Calu3 (cell line): ENCODE measurements around the gene CDH11. TPM values are rescaled to one million over a fixed set of nuclear protein-coding genes. Genes with fewer than 3 reads are reported as not detected.

Experiments used
- BruUV-seq: library from RNA; stranded (reverse); fragments of 400-500 nt; replicated peaks from 2 replicates; lab custom pipeline; 2021; lab: Mats Ljungman, UMichigan
- CTCF ChIA-PET: fragments of 300-600 bp; sonication (Branson Sonifier 250); formaldehyde crosslinking; loops from one replicate; lab custom pipeline; 2022; ENCODE audit warnings: antibody characterized with exemption; lab: Charles Lee
- DNase-seq: peaks from one replicate; pipeline ENCODE4 v3.0.0; 2022
- H3K27ac Mint-ChIP-seq: one replicate; pipeline ENCODE4 v1.8.0; 2022; ENCODE audit warnings: mixed read lengths; ENCODE audit not compliant: unreplicated experiment
- H3K27me3 Mint-ChIP-seq: one replicate; pipeline ENCODE4 v1.8.0; 2022; ENCODE audit warnings: mixed read lengths; ENCODE audit not compliant: unreplicated experiment
- H3K36me3 Mint-ChIP-seq: one replicate; pipeline ENCODE4 v1.8.0; 2022; ENCODE audit warnings: mild to moderate bottlenecking, moderate library complexity, mixed read lengths; ENCODE audit not compliant: insufficient read depth, unreplicated experiment
- H3K4me1 Mint-ChIP-seq: one replicate; pipeline ENCODE4 v1.8.0; 2022; ENCODE audit warnings: mild to moderate bottlenecking, low read depth, mixed read lengths; ENCODE audit not compliant: unreplicated experiment
- H3K4me3 Mint-ChIP-seq: one replicate; pipeline ENCODE4 v1.8.0; 2022; ENCODE audit warnings: mild to moderate bottlenecking, low read depth, moderate library complexity, mixed read lengths; ENCODE audit not compliant: unreplicated experiment
- H3K9me3 Mint-ChIP-seq: one replicate; pipeline ENCODE4 v1.8.0; 2022; ENCODE audit warnings: low read depth, mixed read lengths; ENCODE audit not compliant: unreplicated experiment
- intact Hi-C: fragments of 100-400 bp; cut with micrococcal nuclease; formaldehyde crosslinking; loops from one replicate; pipeline ENCODE4 v1.10.0; 2022; ENCODE audit not compliant: unreplicated experiment
- total RNA-seq: library from RNA; stranded (reverse); gene quantifications from 2 replicates; pipeline ENCODE4 v1.2.3, GENCODE V29; 2022
- TF ChIP-seq, protein P1 (sequence below): fragments of 200-600 bp; IDR thresholded peaks from one replicate; pipeline ENCODE4 v1.8.0; 2022; ENCODE audit warnings: antibody characterized with exemption; ENCODE audit not compliant: unreplicated experiment

Gene CDH11
- total RNA-seq, 1 experiment from 2014 or later, result not detected

GRCh38 chr16:64900517-64900916, 221.3 kb downstream of the CDH11 start:
- no peak overlapping the region for H3K4me3 Mint-ChIP-seq
- peaks cover 4% of the 10 kb centered on the region for H3K36me3 Mint-ChIP-seq
- H3K27me3 Mint-ChIP-seq, result no peaks in the 10 kb centered on the region
- H3K9me3 Mint-ChIP-seq, result peaks cover 33% of the 10 kb centered on the region
- H3K4me1 Mint-ChIP-seq, result no peaks in the 10 kb centered on the region
- TF ChIP-seq, protein P1, sequence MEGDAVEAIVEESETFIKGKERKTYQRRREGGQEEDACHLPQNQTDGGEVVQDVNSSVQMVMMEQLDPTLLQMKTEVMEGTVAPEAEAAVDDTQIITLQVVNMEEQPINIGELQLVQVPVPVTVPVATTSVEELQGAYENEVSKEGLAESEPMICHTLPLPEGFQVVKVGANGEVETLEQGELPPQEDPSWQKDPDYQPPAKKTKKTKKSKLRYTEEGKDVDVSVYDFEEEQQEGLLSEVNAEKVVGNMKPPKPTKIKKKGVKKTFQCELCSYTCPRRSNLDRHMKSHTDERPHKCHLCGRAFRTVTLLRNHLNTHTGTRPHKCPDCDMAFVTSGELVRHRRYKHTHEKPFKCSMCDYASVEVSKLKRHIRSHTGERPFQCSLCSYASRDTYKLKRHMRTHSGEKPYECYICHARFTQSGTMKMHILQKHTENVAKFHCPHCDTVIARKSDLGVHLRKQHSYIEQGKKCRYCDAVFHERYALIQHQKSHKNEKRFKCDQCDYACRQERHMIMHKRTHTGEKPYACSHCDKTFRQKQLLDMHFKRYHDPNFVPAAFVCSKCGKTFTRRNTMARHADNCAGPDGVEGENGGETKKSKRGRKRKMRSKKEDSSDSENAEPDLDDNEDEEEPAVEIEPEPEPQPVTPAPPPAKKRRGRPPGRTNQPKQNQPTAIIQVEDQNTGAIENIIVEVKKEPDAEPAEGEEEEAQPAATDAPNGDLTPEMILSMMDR, result no peak
- BruUV-seq, result no TSS peak
- DNase-seq, result no peak
- CTCF ChIA-PET, result no interaction called here
- intact Hi-C loops, result no loop called here
- H3K27ac Mint-ChIP-seq, result no peak overlapping the region

DNA sequence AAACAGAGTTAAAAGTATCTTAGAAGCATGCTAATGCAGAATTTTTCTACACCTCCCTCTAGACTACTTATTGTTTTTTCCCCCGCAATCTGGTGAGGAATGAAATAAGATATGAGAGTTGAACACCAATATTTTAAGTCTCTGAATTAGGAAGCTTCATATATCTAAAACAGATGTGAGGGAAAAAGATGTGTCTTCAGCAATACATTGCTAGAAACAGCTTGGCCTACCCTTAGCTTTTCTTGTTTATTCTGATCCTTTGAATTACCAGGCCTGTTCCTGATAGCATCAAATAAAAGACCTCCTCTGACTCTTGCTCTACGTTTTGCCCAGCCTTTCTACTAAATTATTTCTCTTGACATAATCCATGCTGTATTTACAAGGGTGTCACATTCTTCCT, 221.8 kb downstream of the CDH11 start:
- CTCF ChIA-PET, result no interaction called here
- H3K36me3 Mint-ChIP-seq, result peaks cover 4% of the 10 kb centered on the region

GRCh38 chr16:64898159-64898558, 223.7 kb downstream of the CDH11 start:
- Mint-ChIP-seq H3K4me1 (no peaks in the 10 kb centered on the region), H3K4me3 (no peak overlapping the region), H3K9me3 (peaks cover 32% of the 10 kb centered on the region), H3K36me3 (no peaks in the 10 kb centered on the region), H3K27ac (no peak overlapping the region), H3K27me3 (no peaks in the 10 kb centered on the region)
- TF ChIP-seq, protein P1, result no peak
- BruUV-seq, result no TSS peak
- CTCF ChIA-PET, result interaction anchor here (0.7 kb wide), 1 partner anchor 137 kb away, joined by 3 read pairs; no protein-coding TSS in a partner anchor
- DNase-seq, result no peak
- intact Hi-C loops, result no loop called here

More for the DNA sequence above, 221.8 kb downstream of the CDH11 start:
- DNase-seq, result no peak
- Mint-ChIP-seq H3K27ac (no peak overlapping the region), H3K4me1 (no peaks in the 10 kb centered on the region), H3K9me3 (peaks cover 33% of the 10 kb centered on the region), H3K4me3 (no peak overlapping the region), H3K27me3 (no peaks in the 10 kb centered on the region)
- BruUV-seq, result no TSS peak
- intact Hi-C loops, result no loop called here
- TF ChIP-seq, protein P1, result no peak
